T1000 (cell line): Measurements from ENCODE around the gene SNX33.
"Not testable (repeated sequence)": the region's sequence is repeated elsewhere in the genome, so short reads cannot be mapped to it uniquely, and the experiment has no call there.

Source experiments
- DNase-seq: peaks from one replicate; lab custom pipeline; 2025; ENCODE audit warnings: mixed read lengths; lab: John Stamatoyannopoulos, UW

Gene SNX33

DNA sequence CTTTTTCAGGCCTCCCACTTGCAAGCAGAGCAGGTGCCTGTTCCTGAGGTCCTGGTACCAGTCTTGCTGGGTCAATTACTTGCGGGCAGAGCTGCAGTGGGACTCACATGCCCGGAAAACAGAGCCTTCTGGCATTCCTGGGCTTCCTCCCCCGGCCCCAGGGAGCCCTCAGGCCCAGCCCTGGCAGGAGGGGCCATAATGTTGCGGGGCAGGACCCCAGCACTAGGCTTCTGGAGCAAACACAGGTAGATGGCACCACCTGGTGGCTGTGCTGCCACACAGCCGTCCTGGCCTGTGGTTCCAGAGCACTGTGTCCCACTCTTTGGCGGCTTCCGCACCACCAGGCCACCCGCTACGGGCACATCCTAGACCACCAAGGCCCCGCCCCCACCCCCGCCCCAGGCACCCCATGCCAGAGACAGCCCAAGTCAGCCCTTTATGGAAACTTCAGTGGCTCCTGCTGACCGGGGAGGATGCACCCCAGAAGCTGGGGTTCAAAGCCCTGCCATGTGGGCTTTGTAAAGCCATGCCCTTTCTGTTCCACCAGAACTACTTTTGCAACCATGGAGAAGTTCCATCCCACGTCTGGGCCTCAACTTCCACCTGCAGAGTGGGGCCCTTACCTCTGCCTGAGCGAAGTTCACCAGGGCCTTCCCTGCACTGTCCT lies 36.1 kb downstream of the SNX33 start:
- peak; percentile 17 for DNase-seq

GRCh38 chr15:75684648-75685047 lies 36.9 kb downstream of the SNX33 start:
- DNase-seq, result no peak

DNA sequence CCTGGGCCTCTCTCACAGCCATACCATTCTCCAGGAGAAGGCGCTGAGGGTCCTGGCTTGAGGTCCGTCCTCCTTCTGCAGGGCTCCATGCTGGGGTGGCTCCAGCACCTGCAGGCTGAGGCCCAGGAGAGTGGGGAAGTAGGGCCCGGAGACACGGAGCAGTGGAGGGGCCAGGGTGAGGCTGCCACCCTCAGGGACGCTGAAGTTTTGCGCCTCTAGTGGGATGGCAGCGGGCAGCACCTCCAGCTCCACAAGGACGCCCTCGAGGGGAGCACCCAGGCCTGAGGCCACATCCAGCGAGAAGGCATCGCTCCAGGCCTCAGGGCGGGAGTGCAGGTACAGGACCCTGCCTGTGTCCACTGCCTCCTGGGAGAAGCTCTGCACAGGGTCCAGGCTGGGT lies 37.5 kb downstream of the SNX33 start:
- no peak for DNase-seq

DNA sequence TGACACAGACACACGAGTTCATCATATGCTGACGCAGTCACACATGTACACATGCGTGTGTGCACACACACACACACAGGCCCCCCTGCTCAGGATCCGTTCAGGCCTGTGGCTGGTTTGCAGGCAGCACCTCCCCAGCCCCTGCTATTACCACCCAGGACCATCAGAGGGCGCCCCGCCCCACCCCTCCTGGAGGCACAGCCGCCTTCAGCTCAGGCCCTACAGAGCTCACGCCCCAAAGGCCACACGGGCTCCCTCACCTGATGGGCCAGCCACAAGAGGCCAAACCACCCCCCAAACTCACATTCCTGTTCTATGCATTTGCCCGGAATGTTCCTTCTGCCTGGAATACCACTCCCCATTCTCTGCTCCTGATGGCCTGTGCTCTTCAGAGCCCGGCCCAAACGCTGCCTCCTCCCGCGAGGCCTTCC lies 38.5 kb downstream of the SNX33 start:
- DNase-seq, result peak; percentile 58

DNA sequence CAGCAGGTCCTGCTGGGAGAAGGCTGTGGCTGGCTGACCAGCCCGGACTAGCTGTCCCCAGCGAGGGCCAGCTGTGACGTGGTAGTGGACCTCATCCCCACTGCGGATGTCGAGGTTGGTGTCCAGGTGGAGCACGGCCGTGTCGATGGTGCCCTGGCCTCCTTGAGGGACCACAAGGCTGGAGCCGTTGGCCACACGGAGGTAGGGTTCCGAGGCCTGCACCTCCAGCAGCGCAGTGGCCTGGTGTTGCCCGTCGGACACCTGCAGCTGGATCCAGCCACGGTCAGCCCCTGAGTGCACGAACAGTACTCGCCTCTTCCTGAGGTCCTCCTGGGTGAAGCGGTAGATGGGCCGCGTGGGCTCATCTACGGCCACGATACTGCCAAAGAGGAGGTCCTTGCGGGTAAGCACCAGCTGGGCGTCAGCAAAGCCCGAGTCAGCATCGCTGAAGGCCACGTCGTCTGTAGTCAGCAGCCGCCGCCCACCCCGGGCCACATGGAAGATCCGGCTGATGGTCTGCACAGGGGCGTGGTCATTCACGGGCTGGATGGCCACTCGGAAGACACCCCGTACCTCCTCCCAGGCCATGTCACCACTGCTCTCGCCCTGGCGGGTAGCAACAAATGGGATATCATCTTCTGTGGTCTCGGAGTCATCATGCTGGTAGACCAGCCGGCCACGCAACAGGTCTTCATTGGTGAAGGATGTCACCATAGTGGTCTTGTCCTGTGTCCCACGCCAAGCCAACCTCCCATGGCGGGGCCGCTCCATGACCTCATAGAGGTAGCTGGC lies 40.0 kb downstream of the SNX33 start:
- no peak for DNase-seq

DNA sequence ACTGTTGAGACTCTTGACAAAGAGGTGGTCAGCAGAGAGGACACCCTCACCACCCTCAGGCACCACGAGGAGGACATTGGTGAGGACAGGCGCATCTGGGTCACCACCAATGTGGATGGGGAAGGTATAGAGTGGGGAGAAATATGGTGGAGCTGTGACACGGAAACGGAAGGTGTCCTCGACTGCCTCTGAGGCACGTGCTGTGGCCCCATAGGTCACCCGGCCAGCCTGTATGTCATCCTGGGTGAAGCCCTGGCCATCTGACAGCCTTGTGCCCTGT lies 40.5 kb downstream of the SNX33 start:
- no peak for DNase-seq

GRCh38 chr15:75688831-75689230 lies 41.1 kb downstream of the SNX33 start:
- no peak for DNase-seq

GRCh38 chr15:75689429-75689828 lies 41.7 kb downstream of the SNX33 start:
- not testable (repeated sequence) for DNase-seq

GRCh38 chr15:75692311-75692710 lies 44.6 kb downstream of the SNX33 start:
- not testable (repeated sequence) for DNase-seq

DNA sequence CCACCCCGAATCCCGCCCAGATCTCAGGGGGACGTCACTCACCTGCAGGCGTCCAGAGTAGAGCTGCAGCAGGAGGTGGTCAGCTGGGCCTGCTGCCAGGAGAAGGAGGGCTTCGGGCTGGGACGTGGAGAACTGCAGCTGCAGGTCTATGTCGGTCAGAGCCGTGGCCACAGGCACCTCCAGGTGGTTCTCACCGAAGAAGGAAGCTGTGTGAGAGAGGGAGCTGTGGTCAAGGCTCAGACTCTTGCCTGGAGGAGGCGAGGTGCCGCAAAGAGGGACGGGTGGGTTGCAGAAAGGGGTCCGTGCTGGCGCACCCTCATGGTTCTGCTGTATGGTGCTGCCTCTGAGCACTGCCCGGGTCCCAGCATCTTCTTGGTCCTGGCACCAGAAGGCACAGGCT lies 45.3 kb downstream of the SNX33 start:
- DNase-seq, result not testable (repeated sequence)

DNA sequence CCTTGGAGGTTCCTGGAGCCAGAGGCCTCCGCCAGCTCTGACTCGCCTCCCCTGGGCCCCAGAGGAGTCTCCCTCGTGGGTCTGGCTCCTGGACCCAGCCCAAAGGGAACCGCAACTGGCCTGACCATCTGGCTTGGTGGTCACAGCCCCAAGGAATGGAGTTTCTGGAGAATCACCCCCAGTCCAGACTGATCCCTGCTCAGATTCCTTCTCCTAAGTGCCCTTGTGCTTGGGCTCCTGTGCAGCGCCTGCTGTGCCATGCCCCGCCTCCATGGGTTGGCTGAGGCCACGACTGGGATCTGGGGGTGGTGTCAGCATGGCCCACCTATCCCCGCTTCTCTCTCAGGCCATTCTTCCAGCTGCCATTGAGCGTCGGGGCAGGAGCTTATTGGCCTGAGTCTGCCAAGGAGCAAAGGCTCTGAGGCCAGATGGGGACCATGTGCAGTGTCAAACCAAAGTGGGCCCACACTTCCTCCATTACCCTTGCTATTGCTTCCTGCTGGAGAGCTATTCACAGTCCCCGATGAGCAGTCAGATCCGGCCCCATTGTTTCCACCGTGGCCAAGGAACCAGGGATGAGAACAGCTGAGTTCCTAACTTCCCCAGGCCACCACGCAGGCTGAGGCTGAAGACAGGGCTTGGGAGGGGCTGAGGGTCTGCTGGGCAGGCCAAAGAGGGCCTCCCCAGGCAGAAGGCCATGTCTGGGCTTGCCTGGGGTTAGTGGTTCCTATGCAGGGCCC lies 46.0 kb downstream of the SNX33 start:
- no peak for DNase-seq

- peak; percentile 91 for DNase-seq
Observed at GRCh38 chr15:75694241-75695182, 46.8 kb downstream of the SNX33 start.

GRCh38 chr15:75695220-75695619 lies 47.5 kb downstream of the SNX33 start:
- DNase-seq, result no peak

- no peak for DNase-seq
Observed at GRCh38 chr15:75695634-75696310, 48.1 kb downstream of the SNX33 start.

DNA sequence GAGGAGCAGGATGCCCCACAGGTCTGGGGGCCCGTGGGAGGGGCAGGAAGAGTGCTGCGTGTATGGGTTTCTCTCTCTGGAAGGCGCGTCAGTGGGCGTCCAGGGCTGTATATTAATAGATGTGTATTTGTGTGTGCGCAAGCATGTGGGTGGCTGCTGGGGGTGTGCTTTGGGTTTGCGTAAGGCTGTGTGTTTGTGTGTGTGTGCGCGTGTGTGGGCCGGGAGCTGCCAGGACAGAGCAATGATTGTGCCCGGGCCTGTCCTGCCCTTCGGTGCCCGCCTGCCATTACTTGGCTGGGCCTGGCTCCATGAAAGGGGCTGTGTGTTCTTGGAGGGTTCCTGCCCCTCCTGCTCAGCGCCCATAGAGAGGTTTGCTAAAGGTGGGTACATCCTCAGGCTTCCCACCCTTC lies 48.6 kb downstream of the SNX33 start:
- DNase-seq, result no peak

DNA sequence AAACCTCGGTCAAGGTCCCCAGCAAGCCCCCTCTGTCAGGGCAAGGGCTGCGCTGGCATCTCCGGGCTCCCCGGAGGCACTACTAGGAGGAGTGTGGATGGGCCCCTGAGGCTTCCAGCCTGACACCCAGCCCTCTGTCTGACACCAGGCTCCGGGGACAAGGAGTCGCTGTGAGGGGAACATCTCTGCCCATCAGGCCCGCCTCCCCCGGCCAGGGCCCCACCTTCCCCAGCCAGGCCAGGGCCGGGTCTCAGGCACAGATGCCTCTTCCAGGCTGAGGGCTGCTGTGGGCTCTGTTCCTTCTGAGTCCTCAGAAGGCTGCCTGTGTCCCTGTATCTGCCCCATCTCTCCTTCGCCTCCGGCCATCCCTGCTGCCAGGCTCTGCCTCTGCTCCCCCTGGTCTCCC lies 49.1 kb downstream of the SNX33 start:
- no peak for DNase-seq

DNA sequence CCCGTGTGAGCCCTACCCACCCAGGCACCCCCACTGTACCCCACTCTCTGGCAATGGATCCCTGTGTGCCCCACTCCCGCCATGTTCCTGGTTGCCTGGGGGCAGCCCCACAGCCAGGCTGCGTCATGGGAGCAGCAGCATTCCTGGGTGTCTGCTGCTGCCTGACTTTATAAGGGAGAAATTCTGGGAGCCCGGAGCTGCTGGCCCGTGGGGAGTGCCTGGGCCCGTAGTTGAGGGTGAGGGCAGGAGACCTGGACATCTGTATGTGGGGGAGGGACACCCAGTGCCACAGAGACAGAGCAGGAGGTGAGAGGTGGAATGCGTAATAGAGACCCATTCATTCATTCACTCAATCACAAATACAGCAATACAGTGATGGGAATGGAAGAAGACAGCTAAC lies 49.8 kb downstream of the SNX33 start:
- DNase-seq, result no peak

GRCh38 chr15:75697974-75698747 lies 50.4 kb downstream of the SNX33 start:
- DNase-seq, result not testable (repeated sequence)

DNA sequence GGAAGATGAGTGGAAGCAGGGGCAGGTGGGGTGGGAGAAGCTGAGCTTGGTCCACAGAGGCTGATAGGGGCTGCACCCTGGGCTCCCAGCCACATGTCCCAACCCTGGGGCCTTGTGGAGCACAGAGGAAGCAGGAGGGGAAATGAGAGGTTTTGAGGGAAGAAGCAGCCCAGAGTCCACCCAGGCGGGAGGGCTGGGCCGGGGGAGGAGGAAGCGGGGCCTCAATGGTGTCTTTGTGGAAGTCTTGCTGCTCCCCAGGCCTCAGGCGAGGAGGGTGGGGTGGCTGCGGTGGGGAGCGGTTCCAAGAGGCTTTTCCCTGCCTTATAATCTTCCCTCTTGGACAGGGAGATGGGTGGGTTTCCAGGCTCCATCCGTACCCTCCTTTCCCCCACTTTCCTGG lies 51.8 kb downstream of the SNX33 start:
- not testable (repeated sequence) for DNase-seq
